Type B pancreatic cell (in vitro differentiated cells): Measurements from ENCODE around the gene ACTR6. TPM values are rescaled to one million over a fixed set of nuclear protein-coding genes. Genes with fewer than 3 reads are reported as not detected.
A peak's percentile ranks its signal among the peaks of the same experiment; 100 is the strongest.
"Not testable (repeated sequence)": the region's sequence is repeated elsewhere in the genome, so short reads cannot be mapped to it uniquely, and the experiment has no call there.

Experiments used
- DNase-seq: peaks from one replicate; pipeline ENCODE4 v3.0.0; 2021; ENCODE audit warnings: mixed read lengths; ENCODE audit not compliant: unreplicated experiment; ENCODE audit errors: extremely low spot score
- H3K27ac Mint-ChIP-seq: 2 replicates; pipeline ENCODE4 v1.8.0; 2021; ENCODE audit warnings: mild to moderate bottlenecking, mixed read lengths
- H3K27me3 Mint-ChIP-seq: 2 replicates; pipeline ENCODE4 v1.8.0; 2021; ENCODE audit warnings: mixed read lengths
- H3K36me3 Mint-ChIP-seq: 2 replicates; pipeline ENCODE4 v1.8.0; 2021; ENCODE audit warnings: mixed read lengths
- H3K4me1 Mint-ChIP-seq: one replicate; pipeline ENCODE4 v1.8.0; 2021; ENCODE audit warnings: mixed read lengths; ENCODE audit not compliant: unreplicated experiment
- H3K4me3 Mint-ChIP-seq: 2 replicates; pipeline ENCODE4 v1.8.0; 2021; ENCODE audit warnings: mild to moderate bottlenecking, mixed read lengths
- H3K9me3 Mint-ChIP-seq: 2 replicates; pipeline ENCODE4 v1.8.0; 2021; ENCODE audit warnings: mixed read lengths
- total RNA-seq: library from RNA; stranded (reverse); gene quantifications from 2 replicates; pipeline ENCODE4 v1.2.1, GENCODE V29; 2021; ENCODE audit warnings: low replicate concordance
- TF ChIP-seq, protein P1 (sequence below): fragments of 200-600 bp; sonication (generic); conservative IDR thresholded peaks from 2 replicates; pipeline ENCODE4 v1.5.0; 2021; ENCODE audit warnings: antibody characterized with exemption, mild to moderate bottlenecking

Gene ACTR6
- total RNA-seq, 1 donor from 2014 or later: 32.9 TPM

GRCh38 chr12:100225491-100225890 is 24.9 kb downstream of the ACTR6 start:
- Mint-ChIP-seq H3K9me3 (no peaks in the 10 kb centered on the region), H3K4me1 (peaks cover 5% of the 10 kb centered on the region), H3K36me3 (peaks cover 17% of the 10 kb centered on the region), H3K4me3 (no peak overlapping the region), H3K27ac (no peak overlapping the region), H3K27me3 (no peaks in the 10 kb centered on the region)
- DNase-seq: no peak
- TF ChIP-seq, protein P1, sequence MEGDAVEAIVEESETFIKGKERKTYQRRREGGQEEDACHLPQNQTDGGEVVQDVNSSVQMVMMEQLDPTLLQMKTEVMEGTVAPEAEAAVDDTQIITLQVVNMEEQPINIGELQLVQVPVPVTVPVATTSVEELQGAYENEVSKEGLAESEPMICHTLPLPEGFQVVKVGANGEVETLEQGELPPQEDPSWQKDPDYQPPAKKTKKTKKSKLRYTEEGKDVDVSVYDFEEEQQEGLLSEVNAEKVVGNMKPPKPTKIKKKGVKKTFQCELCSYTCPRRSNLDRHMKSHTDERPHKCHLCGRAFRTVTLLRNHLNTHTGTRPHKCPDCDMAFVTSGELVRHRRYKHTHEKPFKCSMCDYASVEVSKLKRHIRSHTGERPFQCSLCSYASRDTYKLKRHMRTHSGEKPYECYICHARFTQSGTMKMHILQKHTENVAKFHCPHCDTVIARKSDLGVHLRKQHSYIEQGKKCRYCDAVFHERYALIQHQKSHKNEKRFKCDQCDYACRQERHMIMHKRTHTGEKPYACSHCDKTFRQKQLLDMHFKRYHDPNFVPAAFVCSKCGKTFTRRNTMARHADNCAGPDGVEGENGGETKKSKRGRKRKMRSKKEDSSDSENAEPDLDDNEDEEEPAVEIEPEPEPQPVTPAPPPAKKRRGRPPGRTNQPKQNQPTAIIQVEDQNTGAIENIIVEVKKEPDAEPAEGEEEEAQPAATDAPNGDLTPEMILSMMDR: no peak

- no peak for DNase-seq
- H3K27ac Mint-ChIP-seq: peak overlapping the region; percentile 93
These were observed 28.5 kb downstream of the ACTR6 start for GRCh38 chr12:100229036-100229635.

DNA sequence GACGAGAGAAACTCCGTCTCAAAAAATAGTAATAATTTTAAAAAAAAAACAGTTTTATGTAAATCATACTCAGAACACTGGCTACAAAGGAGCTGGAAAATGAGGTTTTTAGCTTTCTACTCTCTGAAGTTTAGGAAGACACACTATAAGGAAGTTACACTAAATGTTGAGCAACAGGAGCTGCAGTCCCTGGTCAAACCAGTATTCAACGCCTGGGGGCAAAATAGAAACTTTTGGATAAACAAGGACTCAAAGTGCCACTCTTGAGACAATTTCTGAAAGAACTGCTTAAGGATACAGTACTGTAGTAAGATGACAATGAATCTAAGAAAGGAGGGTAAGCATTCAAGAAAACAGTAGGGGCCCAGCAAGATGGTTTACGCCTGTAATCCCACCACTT is 29.3 kb downstream of the ACTR6 start:
- TF ChIP-seq, protein P1: no peak
- H3K4me3 Mint-ChIP-seq: peak overlapping the region; percentile 81
- no peak for DNase-seq
- no peaks in the 10 kb centered on the region for H3K27me3 Mint-ChIP-seq
- H3K36me3 Mint-ChIP-seq: peaks cover 12% of the 10 kb centered on the region
- peak overlapping the region; percentile 93 for H3K27ac Mint-ChIP-seq
- peaks cover 11% of the 10 kb centered on the region for H3K4me1 Mint-ChIP-seq
- H3K9me3 Mint-ChIP-seq: no peaks in the 10 kb centered on the region

More at GRCh38 chr12:100229036-100229635, 28.5 kb downstream of the ACTR6 start:
- Mint-ChIP-seq H3K36me3 (peaks cover 12% of the 10 kb centered on the region), H3K4me1 (peaks cover 7% of the 10 kb centered on the region), H3K27me3 (no peaks in the 10 kb centered on the region), H3K4me3 (peak overlapping the region; percentile 8), H3K9me3 (no peaks in the 10 kb centered on the region)
- TF ChIP-seq, protein P1: no peak

GRCh38 chr12:100231873-100232272 is 31.3 kb downstream of the ACTR6 start:
- H3K27ac Mint-ChIP-seq, H3K27me3 Mint-ChIP-seq, H3K9me3 Mint-ChIP-seq, DNase-seq, H3K36me3 Mint-ChIP-seq, H3K4me3 Mint-ChIP-seq: not testable (repeated sequence)
- H3K4me1 Mint-ChIP-seq: peaks cover 11% of the 10 kb centered on the region

DNA sequence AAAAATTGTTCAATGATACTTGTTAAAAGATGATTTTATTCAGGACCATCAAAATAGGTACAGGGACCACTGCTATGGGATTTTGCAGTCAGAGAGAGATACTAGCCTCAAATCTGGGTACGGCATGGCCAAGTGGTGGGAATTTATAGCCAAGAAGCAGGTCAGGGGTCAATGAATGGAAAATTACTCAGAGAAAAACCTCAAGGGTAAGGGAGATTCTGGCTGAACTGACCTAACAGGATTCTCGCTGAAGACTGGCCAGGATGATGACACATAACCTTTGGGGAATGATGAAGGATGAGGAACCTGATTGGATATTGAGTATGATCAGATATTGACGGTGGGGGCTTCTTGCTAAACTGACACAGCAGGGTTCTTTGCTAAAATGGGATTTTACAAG is 33.6 kb downstream of the ACTR6 start:
- H3K36me3 Mint-ChIP-seq: peaks cover 9% of the 10 kb centered on the region
- TF ChIP-seq, protein P1: no peak
- H3K4me3 Mint-ChIP-seq: no peak overlapping the region
- peaks cover 11% of the 10 kb centered on the region for H3K4me1 Mint-ChIP-seq
- no peaks in the 10 kb centered on the region for H3K27me3 Mint-ChIP-seq
- peaks cover 5% of the 10 kb centered on the region for H3K9me3 Mint-ChIP-seq
- no peak overlapping the region for H3K27ac Mint-ChIP-seq
- DNase-seq: no peak

DNA sequence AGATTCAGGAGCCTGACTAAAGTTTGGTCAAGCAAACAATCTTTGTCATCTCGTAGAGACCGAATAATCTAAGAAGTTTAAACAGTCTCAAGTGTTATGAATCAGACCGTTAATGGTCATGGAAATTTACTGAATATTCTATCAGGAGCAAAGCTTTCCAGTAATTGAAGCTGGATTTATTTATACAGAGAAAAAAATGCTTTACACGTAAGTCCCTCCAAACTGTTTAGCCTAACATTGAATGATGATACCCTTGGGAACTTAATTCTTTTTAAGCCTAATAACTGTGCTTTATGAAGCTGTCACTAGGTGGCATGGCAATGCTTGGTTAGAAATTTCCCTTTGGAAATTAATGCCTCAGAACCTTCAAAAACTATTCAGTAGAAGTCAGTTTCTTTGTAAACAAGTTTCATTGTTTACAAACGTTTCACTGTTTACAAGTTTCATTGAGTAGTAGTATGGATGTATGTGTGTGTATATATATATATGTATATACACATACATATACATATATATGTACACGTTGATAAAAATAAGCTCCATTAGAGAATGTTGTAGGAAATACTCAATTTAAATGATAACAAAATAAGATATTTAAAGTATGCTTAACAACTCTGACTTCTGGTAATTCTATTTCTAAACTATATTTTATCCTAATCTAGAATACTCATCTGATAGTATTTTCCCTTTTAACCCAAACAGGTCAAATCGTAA is 34.1 kb downstream of the ACTR6 start:
- peaks cover 5% of the 10 kb centered on the region for H3K9me3 Mint-ChIP-seq
- peaks cover 11% of the 10 kb centered on the region for H3K4me1 Mint-ChIP-seq
- DNase-seq: no peak
- H3K36me3 Mint-ChIP-seq: peaks cover 9% of the 10 kb centered on the region
- H3K27me3 Mint-ChIP-seq: no peaks in the 10 kb centered on the region
- TF ChIP-seq, protein P1: peak; percentile 80
- H3K4me3 Mint-ChIP-seq: no peak overlapping the region
- no peak overlapping the region for H3K27ac Mint-ChIP-seq
